HG02970 (cell line): ENCODE measurements around the gene CPT1C.
A peak's percentile ranks its signal among the peaks of the same experiment; 100 is the strongest.

ENCODE experiments used
- ATAC-seq: cut with Tn5 transposase; IDR thresholded peaks from one replicate; pipeline ENCODE4 v1.9.1; 2021; ENCODE audit warnings: mild to moderate bottlenecking, moderate library complexity, moderate number of reproducible peaks; ENCODE audit not compliant: unreplicated experiment, low FRiP score

Gene CPT1C

GRCh38 chr19:49690656-49691242 lies at the start of gene CPT1C:
CPT1C (plus strand) TSS chr19:49691116; CDS start chr19:49692253, 1,137 bp downstream.
- ATAC-seq, result no peak

- peak; percentile 60 for ATAC-seq
Observed at GRCh38 chr19:49641688-49642491, 49.0 kb upstream of the CPT1C start, which contains the start of gene SCAF1. SCAF1 (plus strand) TSS chr19:49642209; CDS start chr19:49645027, 2,818 bp downstream.

- no peak for ATAC-seq
Observed at GRCh38 chr19:49642492-49643035, 48.4 kb upstream of the CPT1C start.

DNA sequence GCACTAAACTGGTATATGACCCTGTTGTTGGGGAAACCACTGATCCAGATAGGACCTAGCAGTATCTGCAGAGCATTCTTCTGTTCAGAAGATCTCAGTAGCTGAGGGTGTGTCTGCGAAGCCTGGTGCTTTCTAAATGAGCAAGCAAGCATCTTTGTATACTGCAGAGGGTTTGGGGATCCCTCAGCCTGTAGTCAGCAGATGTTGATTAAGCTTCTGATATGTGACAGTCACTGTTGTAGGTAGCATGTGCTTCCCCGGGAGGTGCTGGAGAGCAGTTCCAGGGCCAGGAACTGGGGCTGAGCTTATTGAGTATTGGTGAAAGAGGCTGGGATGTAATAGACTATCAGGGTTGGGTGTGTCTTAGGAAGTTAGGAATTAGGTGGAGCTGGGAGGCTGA lies 47.5 kb upstream of the CPT1C start:
- no peak for ATAC-seq

DNA sequence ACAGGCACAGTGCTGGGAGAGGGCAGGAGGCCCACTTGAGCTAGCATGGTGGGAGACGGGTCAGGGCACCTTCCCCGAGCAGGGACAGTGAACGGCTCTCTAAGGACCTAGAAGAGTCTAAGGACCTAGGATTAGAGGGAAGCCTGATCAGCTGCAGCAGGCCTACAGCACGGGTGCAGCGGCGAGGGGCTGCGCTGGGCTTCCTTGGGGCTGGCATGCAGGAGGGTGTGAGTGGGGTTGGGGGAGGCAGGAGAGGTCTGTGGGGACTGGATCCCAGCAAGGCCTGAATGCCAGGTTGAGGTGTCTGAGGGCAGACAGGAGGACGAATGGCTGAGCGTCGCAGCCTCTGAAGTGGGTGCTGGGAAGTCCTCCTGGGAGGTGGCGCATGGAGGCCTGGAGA lies 45.3 kb upstream of the CPT1C start:
- no peak for ATAC-seq

GRCh38 chr19:49645995-49646394 lies 44.9 kb upstream of the CPT1C start:
- ATAC-seq, result no peak

DNA sequence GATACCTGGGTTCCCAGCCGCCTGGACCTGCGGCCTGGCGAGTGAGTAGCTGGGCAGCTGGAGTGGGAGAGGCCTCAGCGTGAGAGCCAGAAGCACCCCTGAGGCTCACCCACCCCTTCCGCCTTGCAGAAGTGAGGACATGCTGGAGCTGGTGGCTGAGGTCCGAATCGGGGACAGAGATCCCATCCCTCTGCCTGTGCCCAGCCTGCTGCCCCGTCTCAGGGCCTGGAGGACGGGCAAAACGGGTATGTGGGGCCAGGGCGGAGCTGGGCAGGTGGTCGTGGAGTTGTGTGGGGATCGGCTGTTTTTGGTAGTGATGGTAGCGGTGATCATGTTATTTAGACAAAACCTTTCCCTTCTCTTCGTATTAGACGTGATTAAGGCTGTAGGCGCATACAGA lies 44.3 kb upstream of the CPT1C start:
- ATAC-seq, result no peak

DNA sequence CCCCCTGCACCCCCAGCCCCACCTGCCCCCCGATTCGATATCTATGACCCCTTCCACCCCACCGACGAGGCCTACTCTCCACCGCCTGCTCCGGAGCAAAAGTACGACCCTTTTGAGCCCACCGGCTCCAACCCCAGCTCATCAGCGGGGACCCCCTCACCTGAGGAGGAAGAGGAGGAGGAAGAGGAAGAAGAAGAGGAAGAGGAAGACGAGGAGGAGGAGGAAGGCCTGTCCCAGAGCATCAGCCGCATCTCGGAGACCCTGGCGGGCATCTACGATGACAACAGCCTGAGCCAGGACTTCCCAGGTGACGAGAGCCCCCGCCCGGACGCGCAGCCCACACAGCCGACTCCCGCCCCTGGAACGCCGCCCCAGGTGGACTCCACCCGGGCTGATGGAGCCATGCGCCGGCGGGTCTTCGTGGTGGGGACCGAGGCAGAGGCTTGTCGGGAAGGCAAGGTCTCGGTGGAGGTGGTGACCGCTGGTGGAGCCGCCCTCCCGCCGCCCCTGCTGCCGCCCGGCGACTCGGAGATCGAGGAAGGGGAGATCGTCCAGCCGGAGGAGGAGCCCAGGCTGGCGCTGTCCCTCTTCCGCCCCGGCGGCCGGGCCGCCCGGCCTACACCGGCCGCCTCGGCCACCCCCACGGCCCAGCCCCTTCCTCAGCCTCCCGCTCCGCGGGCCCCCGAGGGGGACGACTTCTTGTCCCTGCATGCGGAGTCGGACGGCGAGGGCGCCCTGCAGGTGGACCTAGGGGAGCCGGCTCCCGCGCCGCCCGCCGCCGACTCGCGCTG lies 39.7 kb upstream of the CPT1C start:
- ATAC-seq, result no peak

DNA sequence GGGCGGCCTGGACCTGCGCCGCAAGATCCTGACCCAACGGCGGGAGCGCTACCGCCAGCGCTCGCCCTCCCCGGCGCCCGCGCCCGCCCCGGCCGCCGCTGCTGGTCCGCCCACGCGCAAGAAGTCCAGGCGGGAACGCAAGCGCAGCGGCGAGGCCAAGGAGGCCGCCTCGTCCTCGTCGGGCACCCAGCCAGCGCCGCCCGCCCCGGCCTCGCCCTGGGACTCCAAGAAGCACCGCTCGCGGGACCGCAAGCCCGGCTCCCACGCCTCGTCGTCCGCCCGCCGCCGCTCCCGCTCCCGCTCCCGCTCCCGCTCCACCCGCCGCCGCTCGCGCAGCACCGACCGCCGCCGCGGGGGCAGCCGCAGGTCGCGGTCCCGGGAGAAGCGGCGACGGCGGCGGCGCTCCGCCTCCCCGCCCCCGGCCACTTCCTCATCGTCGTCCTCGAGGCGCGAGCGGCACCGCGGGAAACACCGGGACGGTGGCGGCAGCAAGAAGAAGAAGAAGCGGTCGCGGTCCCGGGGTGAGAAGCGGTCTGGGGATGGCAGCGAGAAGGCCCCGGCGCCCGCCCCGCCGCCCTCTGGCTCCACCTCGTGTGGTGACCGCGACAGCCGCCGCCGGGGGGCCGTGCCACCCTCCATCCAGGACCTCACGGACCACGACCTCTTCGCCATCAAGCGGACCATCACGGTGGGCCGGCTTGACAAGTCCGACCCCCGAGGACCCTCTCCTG lies 38.9 kb upstream of the CPT1C start:
- ATAC-seq, result no peak

- ATAC-seq, result no peak
Observed at GRCh38 chr19:49652551-49653465, 38.1 kb upstream of the CPT1C start.

DNA sequence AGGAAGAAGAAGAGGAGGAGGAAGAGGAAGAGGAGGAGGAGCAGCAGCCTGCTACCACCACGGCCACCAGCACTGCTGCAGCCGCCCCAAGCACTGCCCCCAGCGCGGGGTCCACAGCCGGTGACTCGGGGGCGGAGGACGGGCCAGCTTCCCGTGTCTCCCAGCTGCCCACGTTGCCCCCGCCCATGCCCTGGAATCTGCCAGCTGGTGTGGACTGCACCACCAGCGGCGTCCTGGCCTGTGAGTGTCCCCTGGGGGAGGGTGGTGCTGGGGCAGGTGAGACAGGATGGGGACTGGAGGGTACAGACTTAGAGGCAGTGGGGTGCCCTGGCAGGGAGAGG lies 37.5 kb upstream of the CPT1C start:
- no peak for ATAC-seq

DNA sequence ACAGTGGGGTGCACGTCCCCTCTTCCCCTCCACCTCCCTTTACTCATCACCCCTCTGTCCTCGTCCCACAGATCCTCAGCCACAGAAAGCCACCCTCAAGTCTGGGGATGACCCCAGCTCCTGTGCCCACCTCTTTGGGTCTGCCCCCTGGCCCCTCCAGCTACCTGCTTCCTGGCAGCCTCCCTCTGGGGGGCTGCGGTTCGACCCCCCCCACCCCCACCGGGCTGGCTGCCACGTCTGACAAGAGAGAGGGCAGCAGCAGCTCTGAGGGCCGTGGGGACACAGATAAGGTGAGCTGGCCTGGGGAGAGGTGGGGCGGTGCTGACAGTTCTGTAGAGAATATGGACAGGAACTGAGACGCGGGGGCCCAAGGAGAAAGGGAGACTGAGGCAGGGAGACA lies 36.3 kb upstream of the CPT1C start:
- ATAC-seq, result no peak

GRCh38 chr19:49655570-49656455 lies 35.1 kb upstream of the CPT1C start:
- ATAC-seq, result no peak

DNA sequence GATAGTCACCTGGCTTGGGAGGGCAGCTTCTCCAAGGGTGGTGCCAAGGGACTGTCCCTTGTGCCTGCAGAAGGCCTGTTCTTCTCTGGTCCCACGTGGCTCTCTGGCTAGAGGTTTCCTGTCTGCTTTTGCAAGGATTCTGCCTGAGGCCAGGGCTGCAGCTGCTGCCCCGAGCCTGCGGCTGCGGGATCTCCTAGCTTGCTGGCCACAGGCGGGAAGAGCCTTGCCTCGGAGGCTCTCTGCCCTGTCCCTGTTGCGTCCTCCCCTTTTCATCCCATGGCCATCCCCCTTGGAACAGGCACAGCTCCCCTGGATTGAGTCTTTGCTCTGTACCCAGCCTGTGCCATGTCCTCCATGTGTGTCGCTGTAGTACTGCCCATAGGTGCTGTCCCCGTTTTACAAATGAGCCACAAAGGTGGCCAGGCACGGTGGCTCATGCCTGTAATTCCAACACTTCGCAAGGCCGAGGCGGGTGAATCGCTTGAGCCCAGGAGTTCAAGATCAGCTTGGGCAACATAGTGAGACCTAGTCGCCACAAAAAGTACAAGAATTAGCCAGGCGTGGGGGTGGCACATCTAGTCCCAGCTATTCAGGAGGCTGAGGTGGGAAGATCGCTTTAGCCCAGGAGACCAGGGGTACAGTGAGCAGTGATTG lies 34.3 kb upstream of the CPT1C start:
- no peak for ATAC-seq

- ATAC-seq, result no peak
Observed at GRCh38 chr19:49657493-49658138, 33.3 kb upstream of the CPT1C start.

DNA sequence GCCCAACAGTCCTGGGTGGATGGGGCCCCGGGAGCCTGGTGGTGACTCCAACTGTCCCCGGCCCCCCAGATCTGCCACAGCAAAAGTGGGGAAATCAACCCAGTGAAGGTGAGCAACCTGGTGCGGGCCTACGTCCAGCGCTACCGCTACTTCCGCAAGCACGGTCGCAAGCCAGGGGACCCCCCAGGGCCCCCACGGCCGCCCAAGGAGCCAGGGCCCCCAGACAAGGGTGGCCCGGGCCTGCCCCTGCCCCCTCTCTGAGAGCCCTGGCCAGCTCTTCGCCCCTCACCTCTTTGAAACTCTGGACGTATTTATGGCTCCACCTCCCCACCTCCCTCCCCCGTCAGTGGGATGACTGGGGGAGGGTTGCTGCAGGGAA lies 32.8 kb upstream of the CPT1C start:
- no peak for ATAC-seq
